Measurements from ENCODE around the gene LARGE1.

Gene LARGE1

GRCh38 chr22:33886696-33887095 is 33.6 kb downstream of the LARGE1 start:
- in situ Hi-C loops (cut with MboI; ENCODE audit: low sequenced_read_pairs, unreplicated experiment), result no loop called here
- no peak for DNase-seq (ENCODE audit: low spot score)
- TF ChIP-seq CTCF (IDR thresholded peaks at IDR 0.05; ENCODE audit: borderline replicate concordance, control extremely low read depth, extremely low read depth, insufficient read depth, missing control alignments), result no peak

GRCh38 chr22:33884829-33885228 is 35.4 kb downstream of the LARGE1 start:
- no peak for TF ChIP-seq CTCF (IDR thresholded peaks at IDR 0.05; ENCODE audit: borderline replicate concordance, control extremely low read depth, extremely low read depth, insufficient read depth, missing control alignments)
- no peak for DNase-seq (ENCODE audit: low spot score)
- in situ Hi-C loops (cut with MboI; ENCODE audit: low sequenced_read_pairs, unreplicated experiment), result no loop called here

DNA sequence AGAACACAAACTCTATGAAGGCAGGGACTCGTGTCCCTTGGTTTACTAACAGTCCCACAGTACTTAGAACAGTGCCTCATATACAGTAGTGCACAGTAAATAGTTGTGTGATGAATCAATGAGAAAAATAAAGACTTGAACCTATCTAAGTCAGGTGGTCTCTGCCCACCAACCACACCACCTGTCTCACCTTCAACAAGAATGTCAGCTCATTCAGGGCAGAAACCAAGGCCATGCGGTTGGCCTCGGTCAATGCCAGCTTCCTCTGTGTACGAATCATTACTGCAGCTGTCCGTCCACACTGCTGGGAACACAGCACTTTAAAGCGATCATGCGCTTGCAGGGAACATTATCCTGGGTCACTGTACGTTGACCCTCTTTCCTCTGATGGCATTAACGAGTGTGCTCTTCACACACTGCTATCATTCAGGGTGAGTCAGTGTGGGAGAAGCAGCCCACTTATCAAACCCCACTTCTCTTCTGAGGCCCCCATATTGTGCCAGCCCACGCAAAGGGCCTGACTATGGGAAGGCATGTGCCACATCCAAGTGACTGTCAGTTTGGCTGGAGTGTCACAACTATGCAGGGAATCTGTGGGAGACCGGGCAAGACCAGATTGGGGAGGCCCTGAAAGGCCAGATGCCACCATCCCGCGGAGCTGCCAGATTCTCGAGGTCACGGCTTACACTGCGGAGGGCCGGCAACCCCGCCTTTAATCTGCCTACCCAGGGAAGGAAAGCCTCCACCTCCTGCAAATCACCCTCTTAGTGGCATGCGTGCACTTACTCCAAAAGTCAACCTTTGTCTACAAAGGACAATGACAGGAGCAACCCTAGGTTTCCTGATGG is 36.1 kb downstream of the LARGE1 start:
- no peak for TF ChIP-seq CTCF (IDR thresholded peaks at IDR 0.05; ENCODE audit: borderline replicate concordance, control extremely low read depth, extremely low read depth, insufficient read depth, missing control alignments)
- in situ Hi-C loops (cut with MboI; ENCODE audit: low sequenced_read_pairs, unreplicated experiment), result no loop called here
- no peak for DNase-seq (ENCODE audit: low spot score)

DNA sequence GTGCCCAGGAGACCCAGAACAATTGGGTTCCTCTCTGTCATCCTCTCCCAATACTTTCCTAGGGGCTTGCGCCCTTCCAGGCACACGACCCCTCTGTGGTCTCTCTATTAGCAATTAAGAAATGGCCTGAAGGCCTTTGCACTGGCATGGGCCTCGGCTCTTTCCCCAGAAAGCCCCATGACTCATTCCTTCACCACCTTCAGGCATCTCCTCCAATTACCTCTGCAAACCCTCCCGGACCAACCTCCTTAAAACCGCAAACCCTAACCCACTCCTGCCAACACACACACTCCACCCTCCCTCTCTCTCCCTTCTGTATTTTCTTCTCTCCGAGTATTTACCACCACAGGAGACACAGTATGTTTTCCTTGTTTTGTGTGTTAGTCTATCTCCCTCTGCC is 36.7 kb downstream of the LARGE1 start:
- in situ Hi-C loops (cut with MboI; ENCODE audit: low sequenced_read_pairs, unreplicated experiment), result no loop called here
- no peak for DNase-seq (ENCODE audit: low spot score)
- TF ChIP-seq CTCF (IDR thresholded peaks at IDR 0.05; ENCODE audit: borderline replicate concordance, control extremely low read depth, extremely low read depth, insufficient read depth, missing control alignments), result no peak

GRCh38 chr22:33882991-33883390 is 37.3 kb downstream of the LARGE1 start:
- TF ChIP-seq CTCF (IDR thresholded peaks at IDR 0.05; ENCODE audit: borderline replicate concordance, control extremely low read depth, extremely low read depth, insufficient read depth, missing control alignments), result no peak
- DNase-seq (ENCODE audit: low spot score), result no peak
- in situ Hi-C loops (cut with MboI; ENCODE audit: low sequenced_read_pairs, unreplicated experiment), result no loop called here

DNA sequence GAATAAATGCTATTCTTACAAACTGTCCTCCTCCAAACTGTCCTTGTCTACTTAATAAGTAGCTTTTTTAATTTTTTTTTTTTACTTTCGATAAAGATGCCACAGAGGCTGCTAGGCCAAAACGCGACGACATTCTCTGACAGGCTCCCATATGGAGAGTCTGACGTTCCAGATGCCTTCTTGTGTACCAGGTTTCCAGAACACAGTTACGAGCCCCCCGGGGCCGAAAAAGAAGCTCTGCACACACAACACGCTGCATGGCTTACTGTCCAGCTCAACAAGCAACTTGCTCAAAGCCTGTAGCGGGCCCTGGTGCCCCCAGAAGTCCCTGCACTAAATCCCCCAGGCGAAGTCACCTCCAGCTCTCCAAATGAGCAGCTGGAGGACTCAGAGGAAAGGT is 39.3 kb downstream of the LARGE1 start:
- in situ Hi-C loops (cut with MboI; ENCODE audit: low sequenced_read_pairs, unreplicated experiment), result no loop called here
- TF ChIP-seq CTCF (IDR thresholded peaks at IDR 0.05; ENCODE audit: borderline replicate concordance, control extremely low read depth, extremely low read depth, insufficient read depth, missing control alignments), result no peak
- DNase-seq (ENCODE audit: low spot score), result no peak
